Measurements from ENCODE around the gene MICB.
"Not testable (repeated sequence)": the region's sequence is repeated elsewhere in the genome, so short reads cannot be mapped to it uniquely, and the experiment has no call there.

MICB gene

DNA sequence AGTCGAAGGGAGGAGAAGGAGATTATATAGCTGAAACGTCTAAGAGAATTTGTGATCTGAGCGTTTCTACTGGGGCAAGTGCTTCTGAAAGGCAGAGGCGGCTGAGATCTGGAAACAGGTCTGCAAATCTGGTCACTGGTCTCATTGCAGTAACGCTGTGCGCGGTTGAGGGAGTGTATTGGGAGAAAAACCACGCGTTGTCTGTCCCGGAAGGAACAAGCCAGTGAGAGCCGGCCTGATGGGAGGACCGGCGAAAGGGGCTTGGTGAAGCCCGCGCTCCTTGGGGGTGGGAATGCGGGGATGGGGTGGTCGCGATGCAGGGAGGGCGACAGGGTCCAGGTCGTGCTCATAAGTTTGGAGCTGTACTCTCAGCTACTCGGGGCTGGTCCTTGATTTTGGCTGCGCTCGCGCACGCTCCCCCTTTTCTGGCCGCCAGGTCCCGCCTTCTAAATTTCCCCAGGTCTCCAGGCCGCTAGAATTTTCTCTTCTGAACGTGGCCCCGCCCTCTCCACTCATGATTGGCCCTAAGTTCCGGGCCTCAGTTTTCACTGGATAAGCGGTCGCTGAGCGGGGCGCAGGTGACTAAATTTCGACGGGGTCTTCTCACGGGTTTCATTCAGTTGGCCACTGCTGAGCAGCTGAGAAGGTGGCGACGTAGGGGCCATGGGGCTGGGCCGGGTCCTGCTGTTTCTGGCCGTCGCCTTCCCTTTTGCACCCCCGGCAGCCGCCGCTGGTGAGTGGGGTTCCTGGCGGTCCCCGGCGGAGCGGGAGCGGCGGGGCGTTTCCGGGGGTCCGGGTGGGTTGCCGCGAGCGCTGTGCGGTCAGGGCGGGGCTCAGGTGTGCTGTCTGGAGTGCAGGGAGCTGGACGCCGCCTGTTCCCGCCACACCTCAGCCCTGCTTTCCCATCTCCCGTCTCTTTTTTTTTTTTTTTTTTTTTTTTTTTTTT is at the start of gene MICB:
Gene MICB (plus strand): TSS at position 615 of the 946 bp plus-strand sequence. CDS start 49 bp downstream, at position 664.
- DNase-seq (ENCODE audit: low read depth in 2 of 2, low spot score in 1 of 2), result peak; percentile 69 to 73

DNA sequence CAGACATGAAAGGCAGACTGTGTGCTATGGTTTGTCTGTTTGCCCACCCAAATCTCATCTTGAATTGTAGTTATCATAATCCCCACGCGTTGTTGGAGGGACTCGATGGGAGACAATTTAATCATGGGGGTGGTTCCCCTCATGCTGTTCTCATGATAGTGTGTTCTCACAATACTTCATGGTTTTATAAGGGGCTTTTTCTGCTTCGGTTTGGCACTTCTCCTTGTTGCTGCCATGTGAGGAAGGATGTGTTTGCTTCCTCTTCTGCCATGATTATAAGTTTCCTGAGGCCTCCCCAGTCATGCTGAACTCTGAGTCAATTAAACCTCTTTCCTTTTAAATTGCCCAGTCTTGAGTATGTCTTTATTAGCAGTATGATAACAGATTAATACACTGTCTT is 47.2 kb upstream of the MICB start:
- DNase-seq (ENCODE audit: low read depth in 2 of 2, low spot score in 1 of 2), result no peak

DNA sequence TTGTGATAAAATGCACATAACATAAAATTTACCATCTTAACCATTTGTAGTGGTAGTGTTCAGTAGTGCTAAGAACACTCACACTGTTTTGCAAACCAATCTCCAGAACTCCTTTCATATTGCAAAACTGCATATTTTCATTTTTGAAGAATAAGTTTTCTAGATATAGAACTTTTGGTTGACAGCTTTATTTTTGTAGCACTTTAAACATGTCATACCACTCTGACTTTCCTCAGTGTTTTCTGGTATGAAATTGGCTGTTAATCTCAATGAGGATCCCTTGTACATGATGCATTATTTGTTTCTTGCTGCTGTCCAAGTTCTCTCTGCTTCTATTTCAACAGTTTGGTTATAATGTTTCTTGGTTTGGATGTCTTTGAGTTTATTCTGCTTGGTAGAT is 45.1 kb upstream of the MICB start:
- no peak for DNase-seq (ENCODE audit: low read depth in 2 of 2, low spot score in 1 of 2)

DNA sequence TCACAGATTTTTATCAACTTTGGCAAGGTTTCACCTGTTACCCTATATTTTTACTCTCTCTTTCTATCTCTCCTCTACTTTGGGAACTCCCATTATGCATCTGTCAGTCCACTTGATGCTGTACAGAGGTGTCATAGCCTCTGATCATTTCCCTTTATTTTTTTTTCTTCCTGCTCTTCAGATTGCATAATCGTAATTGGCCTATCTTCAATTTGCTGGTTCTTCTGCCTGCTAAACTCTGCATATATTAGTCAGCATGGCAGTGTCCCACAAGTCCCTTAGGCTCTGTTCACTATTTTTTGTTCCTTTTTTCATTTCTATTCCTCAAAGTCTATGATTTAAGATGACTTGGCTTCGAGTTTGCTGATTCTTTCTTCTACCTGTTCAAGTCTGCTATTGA is 44.7 kb upstream of the MICB start:
- no peak for DNase-seq (ENCODE audit: low read depth in 2 of 2, low spot score in 1 of 2)

DNA sequence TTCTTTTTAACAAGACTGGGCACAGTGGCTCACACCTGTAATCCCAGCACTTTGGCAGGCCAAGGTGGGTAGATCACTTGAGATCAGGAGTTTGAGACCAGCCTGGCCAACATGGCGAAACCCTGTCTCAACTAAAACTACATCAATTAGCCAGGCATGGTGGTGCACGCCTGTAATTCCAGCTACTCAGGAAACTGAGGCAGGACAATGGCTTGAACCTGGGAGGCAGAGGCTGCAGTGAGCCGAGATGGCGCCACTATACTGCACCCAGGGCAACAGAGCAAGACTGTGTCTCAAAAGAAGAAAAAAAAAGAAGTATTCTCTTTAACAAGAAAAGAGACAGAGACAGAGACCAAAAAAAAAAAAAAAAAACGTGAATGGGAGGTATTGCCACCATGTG is 38.1 kb upstream of the MICB start:
- DNase-seq (ENCODE audit: low read depth in 2 of 2, low spot score in 1 of 2), result not testable (repeated sequence)

DNA sequence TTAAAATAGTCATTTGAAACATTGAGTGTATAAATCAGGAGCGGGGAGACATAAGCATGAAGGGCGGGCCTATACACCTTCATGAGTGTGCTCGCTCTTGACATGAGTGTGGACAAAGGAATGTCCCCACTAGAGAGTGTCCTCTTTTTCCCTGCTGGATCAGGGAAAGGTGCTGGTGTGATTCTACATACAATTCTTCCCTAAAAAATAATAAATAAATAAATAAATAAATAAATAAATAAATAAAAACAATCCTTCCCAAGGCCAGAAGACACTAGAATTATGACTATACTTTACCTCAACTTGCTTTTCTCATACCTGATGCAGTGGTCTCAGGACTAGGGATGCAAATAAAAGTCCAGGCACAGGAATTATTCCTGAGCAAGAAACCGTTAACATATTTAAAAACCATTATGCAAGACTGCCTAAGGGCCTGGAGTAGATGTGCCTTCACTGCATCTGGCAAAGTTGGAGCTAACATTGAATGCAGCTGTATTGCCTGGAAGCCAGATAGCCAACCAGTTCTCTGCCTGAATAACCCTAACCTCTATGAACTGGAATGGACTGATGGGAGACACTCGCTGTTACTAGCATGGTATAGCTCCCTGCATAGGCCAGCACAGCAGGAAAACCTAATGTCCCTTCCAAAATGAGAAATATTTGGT is 37.5 kb upstream of the MICB start:
- DNase-seq (ENCODE audit: low read depth in 2 of 2, low spot score in 1 of 2), result no peak

DNA sequence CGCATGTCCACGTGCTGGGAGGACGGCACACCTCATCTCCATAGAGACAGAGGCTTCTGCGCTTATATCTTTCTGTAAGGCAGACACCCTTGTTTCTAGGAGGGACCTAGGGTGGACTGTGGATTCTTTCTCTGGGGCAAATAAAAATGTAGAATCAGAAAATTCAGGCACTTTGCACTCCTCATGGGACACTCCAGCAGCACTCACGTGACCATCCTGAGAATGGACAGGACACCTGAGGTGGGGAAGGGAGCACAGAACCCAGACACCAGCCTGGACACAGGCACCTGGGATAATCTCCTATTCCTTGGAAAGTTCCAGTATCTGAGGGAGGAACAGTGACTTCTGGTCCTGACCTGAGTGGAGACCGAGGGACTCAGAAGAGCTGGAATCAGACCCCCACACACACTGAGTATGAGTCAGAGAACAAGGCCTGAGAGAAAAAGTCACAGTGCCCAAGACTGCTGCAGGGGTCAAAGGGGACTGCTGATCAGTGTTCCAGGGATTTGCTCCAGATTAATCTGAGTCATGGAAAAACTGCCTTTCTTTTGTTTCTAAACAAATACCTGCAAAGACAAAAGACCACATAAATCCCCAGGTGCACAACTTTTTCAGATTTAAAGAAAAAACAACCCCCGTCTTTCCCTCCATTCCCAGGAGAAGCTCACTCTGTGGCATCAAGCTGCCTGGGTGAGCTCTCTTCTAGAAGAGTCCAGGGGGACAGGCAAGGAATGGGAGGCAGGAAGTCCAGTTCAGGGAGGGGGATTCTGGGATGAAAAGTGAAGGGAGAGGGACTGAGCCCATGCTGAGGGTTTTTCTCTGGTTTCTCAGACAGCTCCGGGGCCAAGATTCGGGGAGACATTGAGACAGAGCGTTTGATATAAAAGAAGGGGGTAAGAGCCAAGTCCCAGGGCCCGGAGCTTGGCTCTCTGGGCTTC is 35.6 kb upstream of the MICB start:
- DNase-seq (ENCODE audit: low read depth in 2 of 2, low spot score in 1 of 2), result no peak

DNA sequence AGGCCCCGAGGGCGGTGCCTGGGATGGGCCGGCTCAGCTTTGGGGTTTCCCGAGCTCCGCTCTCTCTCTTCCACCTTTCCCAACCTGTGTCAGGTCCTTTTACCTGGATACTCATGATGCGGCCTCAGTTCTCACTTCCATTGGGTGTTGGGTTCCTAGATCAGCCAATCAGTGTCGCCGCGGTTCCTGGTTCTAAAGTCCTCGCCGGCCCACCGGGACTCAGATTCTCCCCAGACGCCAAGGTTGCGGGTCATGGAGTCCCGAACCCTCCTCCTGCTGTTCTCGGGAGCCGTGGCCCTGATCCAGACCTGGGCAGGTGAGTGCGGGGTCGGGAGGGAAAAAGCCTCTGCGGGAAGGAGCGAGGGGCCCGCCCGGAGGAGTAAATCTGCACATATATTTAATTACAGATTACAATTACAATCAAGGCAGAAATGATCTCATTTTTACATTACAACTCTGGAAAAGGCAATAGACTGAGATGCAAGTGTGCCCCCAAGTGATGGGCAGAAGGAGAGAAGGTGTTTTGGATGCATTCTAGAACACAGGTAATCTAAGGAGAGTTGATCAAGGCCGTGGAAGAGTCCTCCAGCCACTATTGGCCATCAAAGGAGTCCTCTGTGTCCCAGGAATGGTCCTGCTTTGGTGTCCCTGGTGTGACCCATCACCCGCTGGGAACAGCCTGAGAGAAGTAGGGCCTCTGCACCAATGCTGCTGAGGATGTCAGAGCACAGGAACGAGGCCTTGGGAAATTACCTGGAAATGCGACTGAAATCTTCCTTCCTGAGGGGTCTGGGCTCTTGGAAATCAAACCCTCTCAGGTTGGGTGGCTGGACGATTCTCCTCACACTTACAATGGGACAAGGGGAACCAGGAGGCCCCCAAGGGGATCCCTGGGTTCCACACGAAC is 34.7 kb upstream of the MICB start:
- DNase-seq (ENCODE audit: low read depth in 2 of 2, low spot score in 1 of 2), result peak; percentile 84 to 85

DNA sequence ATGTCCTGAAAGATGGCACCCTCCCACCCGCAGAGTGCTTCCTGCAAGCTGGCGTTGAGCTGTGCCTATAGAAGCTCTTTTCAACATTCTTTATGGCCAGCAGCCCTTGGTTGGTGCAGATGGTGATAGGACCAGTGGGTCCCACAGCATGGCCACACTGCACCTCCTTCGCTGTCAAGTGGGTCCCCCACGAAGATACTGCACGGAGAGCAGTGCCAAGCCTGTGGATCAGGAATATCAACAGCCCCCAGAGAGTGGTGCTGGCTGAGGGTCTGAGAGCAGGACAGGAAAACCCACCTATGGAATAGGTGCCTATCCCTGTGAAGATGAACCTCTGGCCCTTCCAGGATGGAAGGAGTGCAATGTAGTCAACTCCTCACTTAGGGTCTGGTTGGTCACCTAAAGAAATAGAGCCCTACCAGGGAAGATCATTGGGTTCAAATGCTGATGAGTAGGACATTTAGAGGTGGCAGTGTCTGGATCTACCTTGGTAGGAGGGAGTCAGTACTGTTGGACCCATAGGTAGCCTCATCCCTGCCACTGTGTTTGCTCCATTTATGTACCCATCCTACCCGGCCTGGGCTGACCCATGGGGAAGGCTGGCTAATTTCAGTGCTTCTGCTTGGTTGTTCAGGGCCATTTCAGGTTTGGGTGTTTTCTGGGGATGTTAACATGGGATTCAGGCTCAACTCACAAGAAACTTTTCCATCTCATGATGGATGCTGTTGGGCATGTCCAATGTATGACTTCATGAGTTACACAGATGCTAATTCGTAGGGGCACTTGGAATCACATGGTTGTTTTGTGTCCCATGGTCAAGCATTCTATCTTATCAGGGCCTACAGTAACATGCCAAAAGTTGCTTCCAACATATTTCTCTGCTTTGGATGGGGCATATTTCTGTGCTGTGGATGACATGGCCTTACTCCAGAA is 33.4 kb upstream of the MICB start:
- no peak for DNase-seq (ENCODE audit: low read depth in 2 of 2, low spot score in 1 of 2)

DNA sequence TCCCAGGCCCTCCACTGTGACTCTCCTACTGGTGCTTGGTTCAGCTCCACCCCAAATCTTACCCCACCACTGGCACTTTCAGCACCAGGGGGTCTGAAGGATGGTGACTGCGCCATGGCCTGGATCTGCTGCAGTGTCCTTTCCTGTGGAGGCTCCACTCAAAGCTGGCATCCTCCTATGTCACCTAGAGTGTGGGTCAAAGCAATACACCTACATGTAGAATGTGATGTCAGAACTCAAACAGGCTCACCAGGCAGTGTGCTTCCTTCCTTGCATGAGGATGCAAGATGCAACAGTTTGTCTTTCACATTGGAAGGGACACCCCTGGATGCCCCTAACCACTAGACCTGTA is 32.8 kb upstream of the MICB start:
- DNase-seq (ENCODE audit: low read depth in 2 of 2, low spot score in 1 of 2), result no peak

DNA sequence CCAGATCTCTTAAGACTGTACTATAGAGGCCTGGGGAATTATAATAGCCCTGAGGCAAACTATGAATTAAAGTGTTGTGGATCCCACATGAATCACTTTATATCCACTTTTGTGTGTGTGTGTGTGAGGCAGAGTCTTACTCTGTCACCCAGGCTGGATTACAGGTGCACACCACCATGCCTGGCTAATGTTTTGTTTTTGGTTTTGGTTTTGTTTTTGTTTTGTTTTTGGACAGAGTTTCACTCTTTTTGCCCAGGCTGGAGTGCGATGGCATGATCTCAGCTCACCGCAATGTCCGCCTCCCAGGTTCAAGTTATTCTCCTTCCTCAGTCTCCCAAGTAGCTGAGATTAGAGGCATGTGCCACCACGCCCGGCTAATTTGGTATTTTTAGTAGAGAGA is 32.2 kb upstream of the MICB start:
- DNase-seq (ENCODE audit: low read depth in 2 of 2, low spot score in 1 of 2), result no peak

DNA sequence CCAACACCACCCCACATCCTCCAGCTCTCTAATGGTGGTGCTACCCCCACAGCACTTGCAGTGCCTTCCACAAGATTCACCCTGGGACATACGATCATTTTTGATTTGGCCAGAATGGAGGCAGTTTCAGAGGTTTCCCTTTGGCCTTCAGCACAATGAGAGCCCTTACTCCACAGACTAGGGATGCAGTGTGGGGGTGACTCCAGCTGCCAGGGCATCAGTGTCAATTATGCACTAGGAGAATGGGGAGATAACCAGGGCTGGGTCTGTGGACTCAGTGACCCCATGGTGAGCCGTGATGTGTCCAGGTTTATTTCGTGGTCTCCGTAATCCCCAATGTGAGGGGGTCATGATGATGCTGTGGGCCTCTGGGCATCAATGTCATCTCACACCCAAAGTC is 31.5 kb upstream of the MICB start:
- no peak for DNase-seq (ENCODE audit: low read depth in 2 of 2, low spot score in 1 of 2)

DNA sequence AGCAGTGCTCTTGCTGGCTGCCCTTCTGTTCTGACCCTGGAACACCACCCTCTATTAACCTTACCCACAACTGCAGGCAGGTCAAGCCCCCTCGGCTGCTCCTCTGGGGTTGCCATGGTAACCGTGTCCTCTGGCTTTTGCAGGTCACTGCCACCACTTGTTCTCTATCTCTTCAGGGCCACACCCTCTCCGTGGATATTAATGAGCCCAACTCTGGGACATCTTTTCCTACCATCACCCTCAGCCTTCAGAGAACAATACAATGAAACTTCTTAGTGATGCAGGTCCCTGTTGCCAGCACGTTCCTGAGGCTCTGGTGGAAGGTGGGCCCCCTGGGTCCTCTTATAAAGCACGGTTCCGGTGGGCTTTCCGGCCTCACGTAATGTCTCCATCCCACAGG is 30.8 kb upstream of the MICB start:
- no peak for DNase-seq (ENCODE audit: low read depth in 2 of 2, low spot score in 1 of 2)

DNA sequence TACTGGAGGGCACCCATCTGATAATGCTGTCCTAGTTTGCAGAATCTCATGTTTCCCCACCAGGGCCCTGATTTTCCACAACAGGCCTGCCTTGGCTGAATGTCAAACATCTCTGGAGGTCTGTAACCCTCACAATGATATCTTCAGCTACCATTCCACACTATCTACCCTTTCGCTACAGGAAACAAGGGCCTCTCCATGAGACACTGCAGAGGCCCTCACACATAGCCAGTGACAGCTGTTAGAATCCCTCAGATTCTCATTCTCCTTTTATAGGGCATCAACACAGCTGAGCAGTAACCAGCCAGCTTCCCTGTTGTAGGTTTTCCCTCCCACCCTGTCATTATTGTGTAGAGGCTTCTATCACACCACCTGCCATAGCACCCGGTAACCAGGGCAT is 29.6 kb upstream of the MICB start:
- DNase-seq (ENCODE audit: low read depth in 2 of 2, low spot score in 1 of 2), result no peak

DNA sequence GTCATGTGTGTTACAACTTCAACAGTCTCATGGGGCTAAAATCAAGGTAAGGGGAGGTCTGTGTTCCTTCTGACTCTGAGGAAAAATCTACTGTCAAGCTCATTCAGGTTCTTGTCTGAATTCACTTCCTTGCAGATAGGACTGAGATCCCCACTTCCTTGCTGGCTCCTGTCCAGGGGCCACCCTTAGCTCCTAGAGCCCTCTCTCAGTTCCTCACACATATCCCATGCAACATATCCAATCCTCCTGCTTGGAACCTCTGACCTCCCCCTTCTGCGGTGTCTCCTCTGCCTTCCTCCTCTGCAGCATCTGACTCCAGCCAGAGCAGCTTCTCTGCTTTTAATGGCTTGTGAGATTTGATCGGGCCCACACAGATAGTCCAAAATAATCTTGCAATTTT is 27.1 kb upstream of the MICB start:
- no peak for DNase-seq (ENCODE audit: low read depth in 2 of 2, low spot score in 1 of 2)

DNA sequence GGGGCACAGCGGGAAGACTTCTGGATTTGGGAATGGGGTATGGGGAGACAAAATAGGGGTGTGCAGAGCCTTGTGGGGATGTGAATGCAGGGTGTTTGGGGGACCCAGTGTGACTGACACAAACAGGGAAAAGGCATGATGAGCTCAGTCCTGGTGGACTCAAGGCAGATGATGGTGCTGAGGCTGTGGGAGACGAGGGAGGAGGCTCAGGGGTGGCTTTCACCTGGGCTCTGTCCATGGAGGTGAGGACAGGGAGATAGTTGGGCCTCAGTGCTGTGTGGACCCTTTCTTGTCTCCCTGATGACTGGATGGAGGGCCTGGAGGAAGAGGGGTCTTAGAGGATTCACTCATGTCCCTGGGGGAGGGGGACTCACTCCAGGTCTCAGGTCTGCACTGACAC is 26.2 kb upstream of the MICB start:
- no peak for DNase-seq (ENCODE audit: low read depth in 2 of 2, low spot score in 1 of 2)

DNA sequence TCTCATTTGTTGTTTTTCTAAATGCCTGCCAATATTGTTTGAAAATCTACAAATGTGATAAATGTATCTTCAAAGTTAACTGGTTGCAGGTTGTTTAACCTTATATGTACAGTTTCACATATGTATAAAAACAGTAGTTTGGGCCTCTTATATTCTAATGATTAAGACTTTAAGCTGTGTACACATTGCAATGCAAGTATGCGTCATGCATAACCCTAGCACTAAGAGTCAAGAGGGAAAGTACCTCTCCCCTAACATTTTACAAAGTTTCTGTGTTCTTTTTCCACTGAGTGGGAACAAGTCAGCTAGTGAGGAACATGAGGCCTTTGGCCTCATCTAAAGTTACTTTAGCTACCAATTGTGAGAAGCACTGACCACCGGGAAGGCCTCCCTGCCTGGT is 25.7 kb upstream of the MICB start:
- DNase-seq (ENCODE audit: low read depth in 2 of 2, low spot score in 1 of 2), result no peak

DNA sequence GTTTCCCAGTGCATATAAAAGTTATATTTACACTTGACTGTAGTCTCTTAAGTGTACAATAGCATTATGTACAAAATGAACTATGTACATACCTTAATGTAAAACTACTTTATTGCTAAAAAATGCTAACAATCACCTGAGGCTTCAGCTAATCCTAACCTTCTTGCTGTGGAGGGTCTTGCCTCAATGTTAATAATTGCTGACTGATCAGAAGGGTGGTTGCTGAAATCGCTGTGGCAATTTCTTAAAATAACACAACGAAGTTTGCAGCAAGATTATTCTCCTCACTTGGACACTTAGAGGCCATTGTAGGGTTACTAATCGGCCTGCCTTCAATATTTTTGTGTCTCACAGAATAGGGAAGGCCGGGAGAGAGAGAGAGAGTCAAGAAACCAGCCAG is 24.7 kb upstream of the MICB start:
- no peak for DNase-seq (ENCODE audit: low read depth in 2 of 2, low spot score in 1 of 2)
